Measurements from ENCODE around the gene TTC32.

The TTC32 gene

GRCh38 chr2:19873014-19873413, 28.8 kb downstream of the TTC32 start:
- DNase-seq, result no peak

DNA sequence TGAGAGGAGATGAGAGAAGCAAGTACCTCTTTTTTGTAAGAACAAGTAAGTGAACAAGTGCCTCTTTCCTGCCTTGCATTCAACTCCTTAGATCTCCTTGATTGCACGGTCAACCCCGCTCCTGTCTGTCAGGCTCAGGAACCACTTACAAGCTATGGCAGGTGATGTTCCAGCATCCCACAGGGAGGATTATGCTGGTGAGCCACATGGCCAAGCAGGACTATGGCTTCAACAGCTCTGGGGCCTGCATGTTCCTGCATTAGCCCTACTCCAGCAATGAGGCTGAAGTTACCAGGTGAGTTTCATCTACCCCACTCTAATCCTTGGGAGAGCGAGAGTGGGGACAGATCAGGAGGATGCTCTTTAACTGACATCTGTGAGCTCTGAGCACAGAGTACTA, 29.5 kb downstream of the TTC32 start:
- DNase-seq, result no peak

DNA sequence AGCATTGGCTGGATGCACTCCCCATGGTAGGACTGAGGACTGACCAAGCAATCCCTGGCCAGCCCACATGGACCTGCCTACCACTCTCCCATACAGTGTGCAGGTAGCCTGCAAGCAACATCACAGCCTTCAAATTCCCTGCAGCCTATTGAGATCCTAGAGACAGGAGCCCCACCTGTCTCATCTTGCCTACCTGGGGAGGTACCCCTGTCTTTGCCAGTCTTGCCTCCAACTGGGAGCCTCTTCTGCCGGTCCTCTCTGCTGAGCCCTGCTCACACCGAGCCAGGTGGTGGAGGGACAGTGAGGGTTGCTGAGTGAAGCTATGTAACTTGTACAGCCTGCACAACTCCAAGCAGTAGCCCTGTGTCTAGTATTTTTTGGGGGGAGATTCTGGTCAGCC, 29.9 kb downstream of the TTC32 start:
- no peak for DNase-seq

GRCh38 chr2:19870792-19871191, 31.0 kb downstream of the TTC32 start:
- no peak for DNase-seq

DNA sequence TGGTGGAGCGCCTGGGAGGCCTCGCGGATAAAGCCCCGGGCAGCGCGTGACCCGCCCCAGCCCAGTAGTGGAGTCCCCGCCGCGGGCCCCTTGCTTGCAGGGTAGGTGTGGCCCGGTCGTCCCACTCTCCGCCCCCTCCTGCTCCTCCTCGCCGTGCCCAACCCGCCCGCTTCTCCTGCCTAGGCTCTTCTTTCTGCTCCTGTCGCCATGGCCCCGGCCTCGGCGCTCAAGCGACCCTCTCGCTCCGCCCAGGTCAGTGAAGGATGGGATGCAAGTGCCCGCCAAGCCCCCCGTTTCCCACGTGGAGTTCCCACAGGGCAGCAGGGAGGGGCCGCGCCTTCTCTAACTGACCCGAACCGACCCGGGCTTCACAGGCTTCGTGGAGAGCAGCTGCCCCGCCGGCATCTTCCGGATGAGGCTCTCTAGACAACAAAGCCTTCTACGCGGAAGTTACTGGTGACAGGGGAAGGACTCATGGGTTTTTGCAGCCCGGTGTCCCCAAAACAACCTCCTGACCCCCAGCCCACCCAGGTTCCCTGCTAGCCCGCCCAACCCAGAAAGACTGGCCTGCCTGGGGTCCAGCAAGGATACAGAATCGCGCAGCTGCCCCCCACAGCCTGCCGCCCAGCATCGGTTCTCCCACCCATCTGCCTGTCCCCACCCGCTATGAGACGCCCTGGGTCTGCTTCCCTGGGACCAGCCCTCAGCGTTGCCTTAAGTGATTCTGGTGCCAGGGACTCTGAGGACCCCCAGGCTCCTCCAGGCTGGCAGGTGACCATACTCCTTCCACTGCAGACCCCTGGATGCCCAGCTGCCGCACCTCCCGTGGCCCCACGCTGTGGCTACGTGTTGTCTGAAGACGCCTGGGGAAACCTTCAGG, 32.8 kb downstream of the TTC32 start:
- no peak for DNase-seq

- no peak for DNase-seq
Measured at GRCh38 chr2:19868224-19868623, 33.6 kb downstream of the TTC32 start.

GRCh38 chr2:19866771-19867170, 35.0 kb downstream of the TTC32 start:
- no peak for DNase-seq

- DNase-seq, result no peak
Measured at GRCh38 chr2:19865151-19865550, 36.6 kb downstream of the TTC32 start.

GRCh38 chr2:19864381-19864780, 37.4 kb downstream of the TTC32 start:
- no peak for DNase-seq

DNA sequence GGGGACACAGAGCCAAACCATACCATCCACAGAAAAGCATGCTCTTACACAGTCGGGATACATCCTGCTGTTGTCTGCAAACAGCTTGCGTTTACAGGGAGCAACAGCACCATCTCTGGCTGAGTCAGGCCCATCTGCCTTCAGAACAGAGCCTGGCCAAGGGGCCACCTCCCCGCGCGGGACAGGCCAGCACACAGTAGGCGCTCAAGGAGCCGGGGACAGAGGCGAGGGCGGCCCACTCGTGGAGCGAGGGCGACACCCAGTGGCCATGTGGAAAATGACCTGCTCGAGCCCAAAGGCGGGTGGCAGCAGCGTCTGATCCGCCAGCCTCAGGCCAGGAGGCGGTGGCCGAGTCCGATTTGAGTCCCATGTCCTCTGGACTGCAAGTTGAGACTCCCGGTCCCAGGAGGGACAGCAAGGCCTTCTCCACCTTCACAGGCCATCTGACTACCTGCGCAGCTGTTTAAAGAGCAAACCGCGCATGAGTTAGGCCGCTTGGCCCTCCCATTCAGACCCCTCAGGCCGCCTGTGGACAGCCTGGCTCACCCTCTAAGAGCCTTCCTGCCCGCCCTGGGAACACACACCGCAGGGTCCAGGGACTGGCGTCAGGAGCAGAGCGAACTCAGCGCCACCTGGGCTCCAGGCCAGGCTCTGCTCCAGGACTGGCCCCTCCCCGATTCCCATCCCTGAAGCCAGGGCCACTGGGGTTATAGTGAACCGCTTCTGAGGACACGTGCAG, 38.3 kb downstream of the TTC32 start:
- peak; percentile 8 for DNase-seq

- no peak for DNase-seq
Measured at GRCh38 chr2:19861813-19862212, 40.0 kb downstream of the TTC32 start.

- DNase-seq, result no peak
Measured at GRCh38 chr2:19860022-19860421, 41.8 kb downstream of the TTC32 start.

- DNase-seq, result no peak
Measured at GRCh38 chr2:19859565-19859964, 42.2 kb downstream of the TTC32 start.

DNA sequence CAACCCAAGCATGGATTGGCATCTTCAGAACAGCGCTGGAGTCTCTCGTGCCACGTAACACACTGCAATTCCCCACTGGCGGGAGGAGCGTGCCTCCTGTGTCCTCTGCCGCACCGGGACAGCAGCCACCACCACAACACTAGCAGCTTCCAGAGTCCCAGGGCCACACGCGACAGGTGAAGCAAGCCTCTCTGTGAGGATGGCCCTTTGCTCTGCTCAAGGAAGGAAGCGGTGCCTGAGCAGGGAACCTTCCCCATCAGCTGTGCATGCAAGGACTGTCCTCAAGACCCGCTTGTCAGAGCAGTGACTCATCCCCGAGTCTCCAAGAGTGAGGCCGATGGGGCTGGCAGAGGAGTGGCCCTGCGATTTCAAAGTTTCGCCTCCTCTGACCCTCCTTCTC, 44.0 kb downstream of the TTC32 start:
- no peak for DNase-seq

GRCh38 chr2:19857100-19857499, 44.7 kb downstream of the TTC32 start:
- DNase-seq, result no peak

GRCh38 chr2:19855542-19856431, 46.0 kb downstream of the TTC32 start:
- DNase-seq, result no peak

DNA sequence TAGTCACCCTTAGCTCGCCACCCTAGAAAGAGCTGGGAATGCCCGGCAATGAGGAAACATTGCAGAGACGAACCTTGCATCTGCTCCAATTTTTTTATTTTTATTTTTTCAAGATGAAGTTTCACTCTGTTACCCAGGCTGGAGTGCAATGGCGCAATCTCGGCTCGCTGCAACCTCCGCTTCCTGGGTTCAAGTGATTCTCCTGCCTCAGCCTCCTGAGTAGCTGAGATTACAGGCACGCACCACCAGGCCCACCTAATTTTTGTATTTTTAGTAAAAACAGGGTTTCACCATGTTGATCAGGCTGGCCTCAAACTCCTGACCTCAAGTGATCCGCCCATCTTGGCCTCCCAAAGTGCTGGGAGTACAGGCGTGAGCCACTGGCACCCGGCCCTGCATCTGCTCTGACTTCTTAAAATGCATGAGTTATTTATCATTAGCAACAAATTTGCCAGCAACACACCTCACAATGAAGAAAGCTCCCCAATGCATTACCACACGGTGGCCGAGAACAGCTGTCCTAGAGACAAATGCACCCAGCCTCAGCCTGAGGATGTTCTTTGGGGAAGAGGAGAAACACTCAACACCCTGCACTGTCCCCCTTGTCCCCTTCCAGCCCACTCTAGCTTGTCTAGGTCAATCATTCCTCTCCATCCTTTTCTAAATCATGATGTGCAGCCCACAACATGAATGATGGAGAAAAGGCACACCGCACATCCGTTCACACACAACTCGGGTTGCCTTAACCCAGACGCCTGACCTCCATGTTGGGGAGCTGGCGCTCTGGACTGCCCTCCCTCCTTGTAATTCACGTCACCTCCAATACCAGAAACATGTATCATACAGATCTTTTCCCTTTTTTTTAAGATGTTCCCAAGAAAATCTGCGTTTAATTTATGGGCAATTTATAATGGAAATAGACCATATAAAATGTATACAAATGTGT, 46.9 kb downstream of the TTC32 start:
- no peak for DNase-seq

GRCh38 chr2:19851116-19851695, 50.6 kb downstream of the TTC32 start:
- no peak for DNase-seq

DNA sequence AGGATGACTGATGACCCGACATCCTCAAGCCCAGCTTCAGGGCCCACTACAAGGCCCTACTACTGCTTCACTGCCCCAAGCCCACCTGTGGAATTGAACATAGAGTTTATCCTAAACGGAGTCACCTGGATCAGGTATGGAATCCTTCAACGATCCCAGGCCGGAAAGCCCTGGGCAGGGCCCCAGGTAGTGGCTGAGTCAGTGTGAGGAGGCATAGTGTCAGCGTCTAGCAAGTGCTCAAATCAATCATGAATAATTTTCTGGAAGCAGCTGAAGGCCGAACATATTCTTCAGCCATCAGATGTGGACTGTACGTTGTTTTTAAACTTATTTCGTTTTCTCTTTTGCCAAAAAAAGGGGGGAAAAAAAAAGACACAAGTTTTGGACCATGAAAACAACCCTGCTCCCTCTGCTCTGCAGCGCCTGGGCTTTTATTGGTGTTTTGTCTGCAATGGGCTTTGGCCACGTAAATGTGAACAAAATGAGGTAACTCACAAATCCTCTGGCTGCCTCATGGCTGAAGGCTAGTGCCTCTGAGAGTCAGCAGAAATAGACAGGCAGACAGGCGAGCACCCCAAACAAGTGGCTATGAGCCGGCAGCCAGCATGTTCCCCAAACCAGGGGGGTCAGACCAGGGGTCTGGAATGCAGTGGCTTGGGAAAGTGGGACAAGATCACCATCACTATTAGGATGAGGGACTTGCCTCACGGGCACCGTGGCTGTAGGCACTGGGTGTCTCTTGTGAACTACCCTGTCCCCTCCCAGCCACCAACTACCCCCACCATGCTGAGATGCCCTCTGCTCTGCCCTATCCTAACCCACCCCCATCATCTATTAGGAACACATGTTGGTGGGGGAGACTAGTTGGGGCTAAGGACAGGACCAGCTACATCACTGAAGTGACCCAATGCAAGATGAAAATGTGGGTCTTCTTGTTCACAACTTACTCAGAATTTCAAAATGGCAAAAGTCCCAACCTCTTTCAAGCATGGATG, 51.4 kb downstream of the TTC32 start:
- no peak for DNase-seq

DNA sequence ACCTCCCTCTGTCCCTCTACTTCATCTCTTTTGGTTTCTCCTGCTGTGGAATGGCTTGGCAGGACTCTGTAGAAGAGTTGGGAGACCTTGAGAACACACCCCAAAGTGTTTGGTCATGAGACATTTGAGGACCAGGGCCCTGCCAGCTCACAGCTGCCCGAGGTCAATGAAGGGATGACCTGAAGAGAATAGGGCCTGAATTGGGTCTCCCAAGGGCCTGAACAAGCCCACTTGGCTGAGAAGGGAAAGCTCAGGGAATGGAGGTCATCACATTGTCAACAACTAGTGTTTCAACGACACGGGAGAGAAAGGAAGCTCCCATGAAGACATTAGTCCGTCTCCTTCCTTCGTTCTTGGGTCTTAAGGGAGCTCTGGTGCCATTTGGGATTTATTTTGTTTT, 52.8 kb downstream of the TTC32 start:
- no peak for DNase-seq

Data from MV-4-11 (cell line).